IMR-90 (cell line): ENCODE results near the gene DHX29.

Experiments used
- BHLHE40 ChIP-seq: fragments of 150-350 bp; IDR thresholded peaks from 2 replicates; pipeline ENCODE4 v1.6.1; 2016; ENCODE audit warnings: mild to moderate bottlenecking, low read depth, low read length
- CEBPB ChIP-seq: IDR thresholded peaks from 2 replicates; pipeline ENCODE4 v1.6.1; 2012; ENCODE audit warnings: low read depth, low read length, improper control_type of control experiment
- CHD1 ChIP-seq: IDR thresholded peaks from 2 replicates; pipeline ENCODE4 v1.6.1; 2012; ENCODE audit warnings: low read depth, low read length, improper control_type of control experiment
- FOS ChIP-seq: fragments of 150-350 bp; IDR thresholded peaks from 2 replicates; pipeline ENCODE4 v1.6.1; 2016; ENCODE audit warnings: low read depth, low read length
- MAFK ChIP-seq: IDR thresholded peaks from 2 replicates; pipeline ENCODE4 v1.6.1; 2012; ENCODE audit warnings: low read depth, low read length, improper control_type of control experiment
- MAZ ChIP-seq: IDR thresholded peaks from 2 replicates; pipeline ENCODE4 v1.6.1; 2012; ENCODE audit warnings: low read depth, mild to moderate bottlenecking, low read length, improper control_type of control experiment, moderate library complexity, borderline replicate concordance
- POLR2A ChIP-seq: IDR thresholded peaks from 2 replicates; pipeline ENCODE4 v1.6.1; 2012; ENCODE audit warnings: mild to moderate bottlenecking, low read depth, low read length
- RAD21 ChIP-seq: IDR thresholded peaks from 2 replicates; pipeline ENCODE4 v1.6.1; 2012; ENCODE audit warnings: low read length, improper control_type of control experiment
- RCOR1 ChIP-seq: IDR thresholded peaks from 2 replicates; pipeline ENCODE4 v1.6.1; 2012; ENCODE audit warnings: mild to moderate bottlenecking, low read length, improper control_type of control experiment; ENCODE audit not compliant: insufficient replicate concordance
- RFX5 ChIP-seq: IDR thresholded peaks from 2 replicates; pipeline ENCODE4 v1.8.0; 2012; ENCODE audit warnings: low read depth, mild to moderate bottlenecking, low read length, moderate library complexity
- SMC3 ChIP-seq: fragments of 150-350 bp; IDR thresholded peaks from 2 replicates; pipeline ENCODE4 v1.6.1; 2016; ENCODE audit warnings: low read depth, mild to moderate bottlenecking, antibody characterized with exemption, low read length, moderate library complexity
- TF ChIP-seq, protein P1 (sequence below): conservative IDR thresholded peaks from 2 replicates; pipeline ENCODE4 v1.5.1; 2012; ENCODE audit warnings: mild to moderate bottlenecking, low read depth, low read length, improper control_type of control experiment
- TF ChIP-seq, protein P2 (sequence below): fragments of 150-350 bp; IDR thresholded peaks from 2 replicates; pipeline ENCODE4 v1.6.1; 2016; ENCODE audit warnings: low read depth, mild to moderate bottlenecking, low read length, moderate library complexity, borderline replicate concordance
- TF ChIP-seq, protein P3 (sequence below): fragments of 150-350 bp; IDR thresholded peaks from 2 replicates; pipeline ENCODE4 v1.6.1; 2017; ENCODE audit warnings: mild to moderate bottlenecking, antibody characterized with exemption, low read length, low read depth

DNA sequence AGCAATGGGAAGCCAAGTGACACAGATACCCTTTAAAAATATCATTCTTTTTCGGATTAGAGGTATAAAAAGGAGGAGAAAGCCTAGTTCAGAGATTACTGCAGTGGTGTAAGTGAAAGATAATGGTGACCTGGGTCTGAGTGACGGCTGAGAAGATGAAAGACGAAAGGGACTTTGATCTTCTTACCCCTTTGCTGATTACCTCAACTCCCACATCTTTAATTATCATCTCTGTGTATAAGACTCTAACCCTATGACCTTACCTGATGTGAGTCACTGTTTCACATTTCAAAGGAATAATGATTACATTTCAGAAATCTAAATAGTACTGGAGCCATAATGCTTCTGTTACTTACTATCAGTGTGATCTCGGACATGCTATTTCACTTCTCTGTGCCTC lies 52.7 kb downstream of the DHX29 start:
- TF ChIP-seq, protein P1, sequence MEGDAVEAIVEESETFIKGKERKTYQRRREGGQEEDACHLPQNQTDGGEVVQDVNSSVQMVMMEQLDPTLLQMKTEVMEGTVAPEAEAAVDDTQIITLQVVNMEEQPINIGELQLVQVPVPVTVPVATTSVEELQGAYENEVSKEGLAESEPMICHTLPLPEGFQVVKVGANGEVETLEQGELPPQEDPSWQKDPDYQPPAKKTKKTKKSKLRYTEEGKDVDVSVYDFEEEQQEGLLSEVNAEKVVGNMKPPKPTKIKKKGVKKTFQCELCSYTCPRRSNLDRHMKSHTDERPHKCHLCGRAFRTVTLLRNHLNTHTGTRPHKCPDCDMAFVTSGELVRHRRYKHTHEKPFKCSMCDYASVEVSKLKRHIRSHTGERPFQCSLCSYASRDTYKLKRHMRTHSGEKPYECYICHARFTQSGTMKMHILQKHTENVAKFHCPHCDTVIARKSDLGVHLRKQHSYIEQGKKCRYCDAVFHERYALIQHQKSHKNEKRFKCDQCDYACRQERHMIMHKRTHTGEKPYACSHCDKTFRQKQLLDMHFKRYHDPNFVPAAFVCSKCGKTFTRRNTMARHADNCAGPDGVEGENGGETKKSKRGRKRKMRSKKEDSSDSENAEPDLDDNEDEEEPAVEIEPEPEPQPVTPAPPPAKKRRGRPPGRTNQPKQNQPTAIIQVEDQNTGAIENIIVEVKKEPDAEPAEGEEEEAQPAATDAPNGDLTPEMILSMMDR, result no peak
- TF ChIP-seq POLR2A (no peak), MAZ (no peak), RFX5 (no peak), FOS (no peak), MAFK (no peak), CHD1 (no peak), BHLHE40 (no peak), CEBPB (no peak), SMC3 (no peak), RCOR1 (no peak), RAD21 (no peak)
- TF ChIP-seq, protein P2, sequence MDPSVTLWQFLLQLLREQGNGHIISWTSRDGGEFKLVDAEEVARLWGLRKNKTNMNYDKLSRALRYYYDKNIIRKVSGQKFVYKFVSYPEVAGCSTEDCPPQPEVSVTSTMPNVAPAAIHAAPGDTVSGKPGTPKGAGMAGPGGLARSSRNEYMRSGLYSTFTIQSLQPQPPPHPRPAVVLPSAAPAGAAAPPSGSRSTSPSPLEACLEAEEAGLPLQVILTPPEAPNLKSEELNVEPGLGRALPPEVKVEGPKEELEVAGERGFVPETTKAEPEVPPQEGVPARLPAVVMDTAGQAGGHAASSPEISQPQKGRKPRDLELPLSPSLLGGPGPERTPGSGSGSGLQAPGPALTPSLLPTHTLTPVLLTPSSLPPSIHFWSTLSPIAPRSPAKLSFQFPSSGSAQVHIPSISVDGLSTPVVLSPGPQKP, result no peak
- TF ChIP-seq, protein P3, sequence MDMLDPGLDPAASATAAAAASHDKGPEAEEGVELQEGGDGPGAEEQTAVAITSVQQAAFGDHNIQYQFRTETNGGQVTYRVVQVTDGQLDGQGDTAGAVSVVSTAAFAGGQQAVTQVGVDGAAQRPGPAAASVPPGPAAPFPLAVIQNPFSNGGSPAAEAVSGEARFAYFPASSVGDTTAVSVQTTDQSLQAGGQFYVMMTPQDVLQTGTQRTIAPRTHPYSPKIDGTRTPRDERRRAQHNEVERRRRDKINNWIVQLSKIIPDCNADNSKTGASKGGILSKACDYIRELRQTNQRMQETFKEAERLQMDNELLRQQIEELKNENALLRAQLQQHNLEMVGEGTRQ, result no peak
